Raji (cell line): ENCODE results near the gene WDCP.

Source experiments
- POLR2A ChIP-seq: IDR thresholded peaks from 2 replicates; pipeline ENCODE4 v1.6.1; 2011; ENCODE audit warnings: low read depth, low read length, control low read depth; ENCODE audit not compliant: insufficient read depth

Gene WDCP

DNA sequence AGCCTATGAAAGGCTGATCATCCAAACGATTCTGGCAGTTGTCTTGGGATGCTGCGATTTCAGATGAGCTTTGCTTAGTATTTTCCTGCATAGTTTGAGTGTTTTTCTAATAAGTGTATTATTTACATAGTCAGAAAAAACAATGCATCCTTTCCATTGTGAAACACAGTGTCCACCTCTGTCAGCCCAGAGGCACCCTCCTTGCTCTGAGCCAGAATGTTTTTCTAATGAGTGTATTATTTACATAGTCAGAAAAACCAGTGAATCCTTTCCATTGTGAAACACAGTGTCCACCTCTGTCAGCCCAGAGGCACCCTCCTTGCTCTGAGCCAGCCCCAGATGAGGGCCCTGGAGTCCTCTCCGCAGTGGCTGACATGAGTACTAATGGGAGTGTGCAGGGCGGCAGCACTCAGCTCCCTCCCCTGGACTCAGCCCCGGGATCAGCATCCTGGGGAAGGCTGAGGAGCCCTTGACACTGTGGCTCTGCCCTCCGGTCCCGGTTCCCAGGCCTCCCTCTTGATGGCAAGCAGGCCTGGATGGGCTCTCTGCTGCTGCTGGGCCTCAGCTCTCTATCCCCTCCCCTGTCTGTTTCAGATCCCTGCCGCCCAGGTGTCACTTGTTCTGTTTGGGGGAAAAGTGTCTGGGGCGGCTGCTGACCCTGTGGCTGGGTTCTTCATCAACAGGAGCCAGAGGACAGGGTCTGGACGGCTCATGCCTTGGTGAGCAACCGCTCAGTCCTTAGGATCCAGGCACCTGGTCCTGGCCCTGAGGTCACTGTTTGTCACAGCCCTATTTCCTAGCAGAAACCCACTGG is 31.4 kb downstream of the WDCP start:
- no peak for TF ChIP-seq POLR2A

DNA sequence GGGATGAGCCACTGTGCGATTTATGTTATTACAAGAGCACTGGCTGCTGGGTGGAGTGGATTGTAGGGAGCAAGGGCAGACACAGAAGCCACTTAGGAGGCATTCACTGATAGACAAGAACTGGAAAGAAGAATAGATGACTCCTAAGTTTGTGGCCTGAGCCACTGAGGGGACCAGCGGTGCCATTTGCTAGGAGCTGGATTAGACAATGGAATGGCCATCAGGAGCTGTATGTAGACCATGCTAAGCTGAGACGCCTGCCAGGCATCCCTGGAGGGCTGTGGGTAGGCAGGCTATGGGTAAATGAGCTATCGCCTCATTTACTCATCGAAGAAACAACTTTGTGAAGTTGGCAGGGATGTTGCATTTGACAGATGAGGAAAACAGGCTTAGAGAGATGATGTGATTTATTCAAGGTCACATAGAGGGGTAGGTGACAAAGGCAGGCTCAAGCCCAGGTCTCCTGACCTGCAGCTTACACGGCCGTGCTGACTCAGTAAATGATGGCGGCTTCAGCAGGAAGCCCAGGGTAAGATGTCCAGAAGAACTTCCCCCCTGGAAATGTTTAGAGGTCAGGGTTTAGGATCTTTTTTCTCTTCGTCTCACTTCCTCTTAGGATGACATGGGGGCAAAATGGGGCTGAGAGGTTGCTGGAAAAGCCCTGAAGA is 34.5 kb downstream of the WDCP start:
- no peak for TF ChIP-seq POLR2A

- no peak for TF ChIP-seq POLR2A
These were observed 35.7 kb downstream of the WDCP start for GRCh38 chr2:24011250-24012104.

- no peak for TF ChIP-seq POLR2A
These were observed 36.5 kb downstream of the WDCP start for GRCh38 chr2:24010477-24011249.

- TF ChIP-seq POLR2A: no peak
These were observed 37.3 kb downstream of the WDCP start, which contains the start of gene MFSD2B for GRCh38 chr2:24009680-24010476. TSS of gene MFSD2B (plus strand) at chr2:24010085. CDS start at chr2:24010097, 12 bp downstream.

DNA sequence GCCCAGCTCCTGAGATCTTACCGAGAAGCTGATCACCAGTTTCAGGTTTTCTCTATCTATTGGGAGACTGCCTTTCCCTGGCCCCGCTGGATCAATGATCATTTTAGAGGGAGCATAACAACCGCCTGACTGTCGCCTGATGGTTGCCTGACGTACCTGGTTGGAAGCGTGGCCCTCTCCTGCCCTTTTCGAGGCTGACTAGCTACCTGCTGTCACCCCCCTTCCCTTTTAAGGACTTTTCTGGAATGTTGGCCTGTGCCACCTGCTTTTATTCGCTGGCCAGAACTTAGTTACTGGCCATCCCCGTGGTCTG is 37.9 kb downstream of the WDCP start:
- TF ChIP-seq POLR2A: no peak

- TF ChIP-seq POLR2A: no peak
These were observed 38.4 kb downstream of the WDCP start for GRCh38 chr2:24008672-24009366.

GRCh38 chr2:24007693-24008092 is 39.5 kb downstream of the WDCP start:
- TF ChIP-seq POLR2A: no peak

DNA sequence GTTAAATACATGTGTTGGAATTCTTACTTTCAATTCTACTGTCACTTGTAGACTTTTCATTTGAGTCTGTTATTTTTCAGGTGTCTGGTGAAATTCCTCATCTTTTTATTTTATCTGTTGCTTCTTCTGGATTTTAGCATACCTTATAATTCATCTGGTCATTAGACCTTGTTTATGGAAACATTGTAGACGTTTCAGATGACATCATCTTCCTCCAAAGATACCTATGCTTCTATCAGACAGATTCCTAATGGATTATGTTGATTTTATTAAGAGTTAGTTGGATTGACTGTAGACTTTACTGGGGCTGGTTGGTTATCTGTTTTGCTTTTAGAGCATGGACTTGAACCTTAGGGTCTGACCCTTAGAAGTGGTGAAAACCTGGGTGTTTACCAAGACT is 52.6 kb downstream of the WDCP start:
- no peak for TF ChIP-seq POLR2A

DNA sequence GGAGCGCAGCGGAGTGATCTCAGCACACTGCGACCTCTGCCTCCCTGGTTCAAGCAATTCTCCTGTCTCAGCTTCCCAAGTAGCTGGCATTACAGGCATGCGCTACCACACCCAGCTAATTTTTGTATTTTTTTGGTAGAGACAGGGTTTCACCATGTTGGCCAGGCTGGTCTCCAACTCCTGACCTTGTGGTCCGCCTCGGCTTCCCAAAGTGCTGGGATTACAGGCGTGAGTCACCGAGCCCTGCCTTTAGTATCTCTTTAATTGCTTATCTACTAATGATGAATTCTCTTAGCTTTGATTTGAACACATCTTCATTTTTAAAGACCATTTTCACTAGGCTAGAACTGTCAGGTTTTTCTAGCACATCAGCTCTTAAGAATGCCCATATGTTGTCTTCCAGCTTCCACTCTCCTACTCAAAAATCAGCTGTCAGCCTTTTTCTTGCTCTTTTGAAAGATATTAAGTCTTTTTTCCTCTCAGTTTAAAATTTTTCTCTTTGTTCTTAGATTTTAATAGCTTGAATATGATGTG is 53.4 kb downstream of the WDCP start:
- TF ChIP-seq POLR2A: no peak

GRCh38 chr2:23992931-23993330 is 54.3 kb downstream of the WDCP start:
- TF ChIP-seq POLR2A: no peak

DNA sequence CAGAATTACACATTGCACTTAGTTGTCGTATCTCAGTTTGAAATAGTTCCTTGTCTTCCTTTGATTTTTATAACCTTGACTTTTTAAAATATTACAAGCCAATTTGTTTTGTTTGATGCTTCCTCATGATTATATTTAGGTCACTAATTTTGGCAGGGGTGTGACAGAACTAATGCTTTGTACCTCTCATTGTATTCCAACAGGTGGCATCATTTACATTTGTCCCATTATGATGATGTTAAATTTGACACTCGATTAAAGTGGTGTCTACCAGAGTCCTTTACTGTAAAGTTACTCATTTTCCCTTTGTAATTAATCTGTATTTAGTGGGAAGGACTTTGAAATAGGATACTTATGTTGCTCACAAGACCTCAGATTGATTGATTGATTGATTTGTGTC is 58.8 kb downstream of the WDCP start:
- TF ChIP-seq POLR2A: no peak
